Mesendoderm (in vitro differentiated cells): ENCODE results near the gene CKAP4. TPM values are rescaled to one million over a fixed set of nuclear protein-coding genes. Genes with fewer than 3 reads are reported as not detected.

Source experiments
- small RNA-seq: library from polyadenylated mRNA; stranded (forward); fragments of <200 nt; extraction: miRNeasy Mini kit (QIAGEN cat#:217004); gene quantifications from one replicate; pipeline ENCODE3, GENCODE V24; 2013; ENCODE audit not compliant: insufficient read depth

Gene CKAP4

Small RNA genes lying within 50 kb of the gene (small RNA-seq; reads per million reads assigned to genes)
- not detected for gene RNU7-94P
